EL (cell line): Measurements from ENCODE around the gene CAMKMT.

ENCODE experiments used
- DNase-seq: peaks from one replicate; pipeline ENCODE4 v3.0.0-alpha.2; 2016

Gene CAMKMT

GRCh38 chr2:44807201-44808025 lies 445.7 kb downstream of the CAMKMT start:
- no peak for DNase-seq

- DNase-seq, result no peak
Observed at GRCh38 chr2:44810892-44811530, 449.3 kb downstream of the CAMKMT start.

GRCh38 chr2:44813165-44813564 lies 451.4 kb downstream of the CAMKMT start:
- no peak for DNase-seq

GRCh38 chr2:44813658-44814057 lies 451.9 kb downstream of the CAMKMT start:
- no peak for DNase-seq

- no peak for DNase-seq
Observed at GRCh38 chr2:44817256-44817655, 455.5 kb downstream of the CAMKMT start.

- no peak for DNase-seq
Observed at GRCh38 chr2:44817673-44818335, 456.1 kb downstream of the CAMKMT start.

- DNase-seq, result no peak
Observed at GRCh38 chr2:44819061-44819460, 457.3 kb downstream of the CAMKMT start.

- no peak for DNase-seq
Observed at GRCh38 chr2:44821500-44821899, 459.8 kb downstream of the CAMKMT start.

GRCh38 chr2:44822174-44822573 lies 460.4 kb downstream of the CAMKMT start:
- DNase-seq, result no peak
